ENCODE results near the gene CACNA1C. TPM values are rescaled to one million over a fixed set of nuclear protein-coding genes. Genes with fewer than 3 reads are reported as not detected.

Gene CACNA1C
- total and polyA plus RNA-seq, 2 donors (not counting 1 experiment from before 2014, with no cell fraction given) = 0.01 to 0.02 TPM

DNA sequence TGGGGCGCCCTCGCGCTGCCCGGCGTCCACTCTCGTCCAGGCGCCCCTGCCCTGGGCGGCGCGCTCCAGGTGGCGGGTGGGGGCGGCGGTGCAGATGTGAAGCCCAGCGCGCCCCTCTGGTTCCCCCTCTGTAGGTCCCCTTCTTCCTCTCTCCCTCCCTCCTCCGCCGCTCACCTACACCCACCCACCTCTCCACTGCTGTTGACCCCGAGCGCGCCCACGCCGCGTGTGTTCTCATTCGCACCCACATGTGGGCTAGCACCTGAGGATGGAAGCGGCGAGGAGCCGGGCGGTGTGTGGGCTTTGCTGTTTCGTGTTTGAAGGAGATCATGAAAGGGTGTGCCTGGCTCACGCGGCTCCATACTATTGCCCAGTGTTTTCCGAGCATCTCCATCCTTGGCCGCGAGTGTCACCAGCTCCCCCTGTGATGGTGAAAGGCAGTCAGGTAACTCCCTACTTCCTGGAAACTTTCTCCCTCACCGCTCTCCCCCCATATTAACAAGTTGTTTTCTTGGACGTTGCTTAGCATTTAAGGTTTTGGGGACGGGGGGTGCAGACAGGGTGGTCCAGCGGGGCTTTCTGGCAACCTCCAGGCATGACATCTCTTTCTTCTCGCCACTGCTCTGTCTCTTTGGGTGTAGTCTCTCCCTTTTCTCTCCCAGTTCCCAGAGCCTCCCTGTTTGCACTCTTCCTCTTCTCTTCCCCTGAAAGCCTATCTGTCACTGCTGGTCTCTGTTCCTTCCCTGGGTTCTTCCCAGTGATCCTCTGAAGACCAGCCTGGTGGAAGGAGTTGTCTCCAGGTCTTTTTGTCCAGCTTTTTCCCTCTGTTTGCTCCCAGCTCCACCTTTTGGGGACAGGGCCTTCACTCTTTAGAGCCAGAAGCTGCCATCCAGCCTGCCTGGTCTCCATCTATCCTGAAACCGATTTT, 1.6 kb downstream of the CACNA1C start:
- H3K4me3 Mint-ChIP-seq = peak overlapping the region; percentile 70
- H3K27me3 ChIP-seq (replicated peaks in 1 of 4; ENCODE audit: control extremely low read depth in 1 of 4, control insufficient read depth in 3 of 4, insufficient read depth in 4 of 4, low read length in 3 of 4) = peaks cover 0 to 57% (median 27%) of the 10 kb centered on the region in 4 experiments
- H3K27me3 Mint-ChIP-seq = peaks cover 78% of the 10 kb centered on the region
- no peak for DNase-seq
- no peaks in the 10 kb centered on the region for H4K20me1 ChIP-seq (ENCODE audit: control insufficient read depth, insufficient read depth, low read length, poor library complexity, severe bottlenecking)
- H2AFZ ChIP-seq (ENCODE audit: insufficient read depth, low read depth, low read length, poor library complexity, severe bottlenecking) = no peak overlapping the region
- H3K9me3 ChIP-seq (ENCODE audit: control extremely low read depth in 1 of 3, control insufficient read depth in 2 of 3, insufficient read depth in 1 of 3, low read length in 2 of 3) = no peaks in the 10 kb centered on the region
- H3K36me3 ChIP-seq (replicated peaks in 1 of 2; ENCODE audit: control extremely low read depth in 1 of 2, control insufficient read depth in 1 of 2, extremely low read depth in 1 of 2, insufficient read depth in 2 of 2, low read length in 1 of 2) = no peaks in the 10 kb centered on the region
- no peaks in the 10 kb centered on the region for H3K79me2 ChIP-seq (ENCODE audit: control insufficient read depth, insufficient read depth, low read length)
- ChIA-PET CTCF (interaction anchor here (1.0 kb wide), 1 partner anchor 402 kb away, joined by 3 read pairs; no protein-coding TSS in a partner anchor), POLR2A (no interaction called here)
- intact Hi-C loops (cut with micrococcal nuclease) = loop anchor here (5.0 kb wide), 1 partner anchor 528 kb away; no protein-coding TSS in a partner anchor
- no peaks in the 10 kb centered on the region for H3K9me3 Mint-ChIP-seq (ENCODE audit: insufficient read depth)
- no peak overlapping the region for H3K27ac ChIP-seq (ENCODE audit: low read length in 2 of 2)
- H3K4me3 ChIP-seq (ENCODE audit: control extremely low read depth in 1 of 5, extremely low read depth in 1 of 5, insufficient read depth in 1 of 5, low read depth in 2 of 5, low read length in 4 of 5) = no peak overlapping the region
- no peak overlapping the region for H3K27ac Mint-ChIP-seq
- 10% methylated on average over 36 of the region's 40 CpGs for WGBS (ENCODE audit: insufficient coverage)
- peaks cover 15 to 22% of the 10 kb centered on the region in 2 donors for H3K4me1 ChIP-seq (ENCODE audit: control insufficient read depth in 2 of 2, insufficient read depth in 2 of 2, low read length in 2 of 2)
- H3K4me2 ChIP-seq (replicated peaks; ENCODE audit: low read depth, low read length, poor library complexity, severe bottlenecking) = peak overlapping the region; percentile 39
- no peak overlapping the region for H3K9ac ChIP-seq (ENCODE audit: low read length)
- no peak for ATAC-seq (ENCODE audit: low read depth)
- TF ChIP-seq EZH2 (IDR thresholded peaks at IDR 0.05; ENCODE audit: borderline replicate concordance, insufficient read depth, low read depth, low read length, poor library complexity, severe bottlenecking) = no peak
- TF ChIP-seq, protein P1, sequence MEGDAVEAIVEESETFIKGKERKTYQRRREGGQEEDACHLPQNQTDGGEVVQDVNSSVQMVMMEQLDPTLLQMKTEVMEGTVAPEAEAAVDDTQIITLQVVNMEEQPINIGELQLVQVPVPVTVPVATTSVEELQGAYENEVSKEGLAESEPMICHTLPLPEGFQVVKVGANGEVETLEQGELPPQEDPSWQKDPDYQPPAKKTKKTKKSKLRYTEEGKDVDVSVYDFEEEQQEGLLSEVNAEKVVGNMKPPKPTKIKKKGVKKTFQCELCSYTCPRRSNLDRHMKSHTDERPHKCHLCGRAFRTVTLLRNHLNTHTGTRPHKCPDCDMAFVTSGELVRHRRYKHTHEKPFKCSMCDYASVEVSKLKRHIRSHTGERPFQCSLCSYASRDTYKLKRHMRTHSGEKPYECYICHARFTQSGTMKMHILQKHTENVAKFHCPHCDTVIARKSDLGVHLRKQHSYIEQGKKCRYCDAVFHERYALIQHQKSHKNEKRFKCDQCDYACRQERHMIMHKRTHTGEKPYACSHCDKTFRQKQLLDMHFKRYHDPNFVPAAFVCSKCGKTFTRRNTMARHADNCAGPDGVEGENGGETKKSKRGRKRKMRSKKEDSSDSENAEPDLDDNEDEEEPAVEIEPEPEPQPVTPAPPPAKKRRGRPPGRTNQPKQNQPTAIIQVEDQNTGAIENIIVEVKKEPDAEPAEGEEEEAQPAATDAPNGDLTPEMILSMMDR (IDR thresholded peaks at IDR 0.05) = no peak
- H3K4me1 Mint-ChIP-seq = peaks cover 33% of the 10 kb centered on the region

All from B cell (primary cell).